Measurements from ENCODE around the gene CMC4.

CMC4 gene

DNA sequence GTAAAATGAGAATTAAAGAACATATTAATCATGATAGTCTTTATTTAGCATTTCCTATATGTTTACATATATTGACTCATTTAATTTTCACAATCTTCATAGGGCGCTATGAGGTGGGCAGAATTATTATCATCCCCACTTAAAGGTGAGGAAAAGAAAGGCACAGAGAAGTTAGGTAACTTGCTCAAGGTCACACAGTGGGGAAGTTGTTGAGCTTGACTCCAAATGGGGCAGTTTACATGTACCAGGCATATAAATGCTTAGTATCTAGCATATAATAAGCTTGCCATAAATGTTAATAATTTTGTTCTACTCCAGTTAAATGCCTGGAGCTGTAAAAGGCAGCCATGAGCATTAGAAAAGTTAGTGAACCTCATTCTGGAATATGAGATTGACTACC lies 1.5 kb downstream of the CMC4 start:
- TF ChIP-seq, protein P1, sequence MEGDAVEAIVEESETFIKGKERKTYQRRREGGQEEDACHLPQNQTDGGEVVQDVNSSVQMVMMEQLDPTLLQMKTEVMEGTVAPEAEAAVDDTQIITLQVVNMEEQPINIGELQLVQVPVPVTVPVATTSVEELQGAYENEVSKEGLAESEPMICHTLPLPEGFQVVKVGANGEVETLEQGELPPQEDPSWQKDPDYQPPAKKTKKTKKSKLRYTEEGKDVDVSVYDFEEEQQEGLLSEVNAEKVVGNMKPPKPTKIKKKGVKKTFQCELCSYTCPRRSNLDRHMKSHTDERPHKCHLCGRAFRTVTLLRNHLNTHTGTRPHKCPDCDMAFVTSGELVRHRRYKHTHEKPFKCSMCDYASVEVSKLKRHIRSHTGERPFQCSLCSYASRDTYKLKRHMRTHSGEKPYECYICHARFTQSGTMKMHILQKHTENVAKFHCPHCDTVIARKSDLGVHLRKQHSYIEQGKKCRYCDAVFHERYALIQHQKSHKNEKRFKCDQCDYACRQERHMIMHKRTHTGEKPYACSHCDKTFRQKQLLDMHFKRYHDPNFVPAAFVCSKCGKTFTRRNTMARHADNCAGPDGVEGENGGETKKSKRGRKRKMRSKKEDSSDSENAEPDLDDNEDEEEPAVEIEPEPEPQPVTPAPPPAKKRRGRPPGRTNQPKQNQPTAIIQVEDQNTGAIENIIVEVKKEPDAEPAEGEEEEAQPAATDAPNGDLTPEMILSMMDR (conservative IDR thresholded peaks at IDR 0.05; ENCODE audit: control insufficient read depth, insufficient read depth, low read depth, low read length), result no peak
- H3K4me3 ChIP-seq (ENCODE audit: control insufficient read depth, low read depth, low read length), result peak overlapping the region; percentile 56
- DNase-seq (ENCODE audit: low read depth), result no peak

- DNase-seq (ENCODE audit: low read depth), result peak; percentile 86
- TF ChIP-seq, protein P1 (conservative IDR thresholded peaks at IDR 0.05; ENCODE audit: control insufficient read depth, insufficient read depth, low read depth, low read length), result no peak
- no peak overlapping the region for H3K4me3 ChIP-seq (ENCODE audit: control insufficient read depth, low read depth, low read length)
Measured at GRCh38 chrX:155068165-155068564, 2.8 kb downstream of the CMC4 start.

DNA sequence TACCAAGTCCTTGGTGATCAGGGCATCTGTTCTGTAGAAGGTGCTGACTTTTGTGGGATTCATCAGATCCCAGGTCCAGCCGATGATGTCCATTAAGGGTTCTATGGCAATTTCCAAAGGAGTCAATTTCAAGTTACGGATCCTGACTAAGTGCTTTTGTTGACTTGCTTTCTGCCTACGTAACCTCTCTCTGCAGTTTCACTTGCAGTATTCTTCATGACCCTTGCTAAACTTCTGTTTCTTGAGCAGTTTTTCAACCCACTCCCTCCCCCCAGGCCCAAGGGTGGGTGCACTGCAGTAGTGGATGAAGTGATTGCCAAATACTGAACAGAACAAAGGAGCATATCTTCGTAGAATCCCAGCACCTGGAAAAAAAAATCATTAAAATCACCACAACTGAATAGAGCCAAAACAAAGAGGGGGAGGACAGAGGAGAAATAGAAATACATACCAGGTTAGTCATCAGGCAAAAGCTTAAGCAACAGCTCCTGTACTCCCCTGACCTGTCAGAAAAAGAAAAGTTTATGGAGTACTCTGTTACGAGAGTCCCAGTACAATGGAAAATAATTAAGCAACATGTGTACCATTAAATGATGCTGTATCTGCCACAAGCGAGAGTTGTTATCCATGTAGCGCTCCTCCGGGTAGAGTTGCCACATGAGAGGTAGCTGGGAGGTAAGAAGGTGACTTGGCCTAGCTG lies 5.8 kb downstream of the CMC4 start:
- H3K4me3 ChIP-seq (ENCODE audit: control insufficient read depth, low read depth, low read length), result no peak overlapping the region
- DNase-seq (ENCODE audit: low read depth), result peak; percentile 73

GRCh38 chrX:155061760-155062159 lies 9.2 kb downstream of the CMC4 start:
- H3K4me3 ChIP-seq (ENCODE audit: control insufficient read depth, low read depth, low read length), result no peak overlapping the region
- DNase-seq (ENCODE audit: low read depth), result peak; percentile 20
- TF ChIP-seq, protein P1 (conservative IDR thresholded peaks at IDR 0.05; ENCODE audit: control insufficient read depth, insufficient read depth, low read depth, low read length), result no peak

More for the DNA sequence above, 5.8 kb downstream of the CMC4 start:
- TF ChIP-seq, protein P1 (conservative IDR thresholded peaks at IDR 0.05; ENCODE audit: control insufficient read depth, insufficient read depth, low read depth, low read length), result no peak

- DNase-seq (ENCODE audit: low read depth), result peak; percentile 78
- peak overlapping the region; percentile 23 for H3K4me3 ChIP-seq (ENCODE audit: control insufficient read depth, low read depth, low read length)
- TF ChIP-seq, protein P1 (conservative IDR thresholded peaks at IDR 0.05; ENCODE audit: control insufficient read depth, insufficient read depth, low read depth, low read length), result peak; percentile 68
Measured at GRCh38 chrX:155056877-155057792, 13.8 kb downstream of the CMC4 start.

- H3K4me3 ChIP-seq (ENCODE audit: control insufficient read depth, low read depth, low read length), result no peak overlapping the region
- TF ChIP-seq, protein P1 (conservative IDR thresholded peaks at IDR 0.05; ENCODE audit: control insufficient read depth, insufficient read depth, low read depth, low read length), result no peak
- DNase-seq (ENCODE audit: low read depth), result no peak
Measured at GRCh38 chrX:155056471-155056870, 14.5 kb downstream of the CMC4 start.
